Keratinocyte (primary cell): ENCODE measurements around the gene TUBGCP6. TPM values are rescaled to one million over a fixed set of nuclear protein-coding genes. Genes with fewer than 3 reads are reported as not detected.

Experiments used
- DNase-seq: peaks from one replicate; pipeline ENCODE4 v3.0.0-alpha.2; 2011; ENCODE audit warnings: low read depth, missing footprints, low spot score
- FAIRE-seq: peaks from 2 replicates; lab custom pipeline; 2011; peaks lifted over from hg19 to GRCh38; lab: Jason Lieb, UNC
- H2AFZ ChIP-seq: 2 replicates; pipeline ENCODE4 v1.6.0; 2012; ENCODE audit warnings: low read length, control low read depth, inconsistent platforms; ENCODE audit not compliant: control insufficient read depth
- H3K27ac ChIP-seq: 2 replicates; pipeline ENCODE4 v1.5.1; 2011; ENCODE audit warnings: low read length; ENCODE audit not compliant: control insufficient read depth, insufficient read depth
- H3K27me3 ChIP-seq: 3 replicates; pipeline ENCODE4 v1.6.0; 2011; ENCODE audit warnings: low read length; ENCODE audit not compliant: control insufficient read depth, insufficient read depth; ENCODE audit errors: extremely low read depth
- H3K36me3 ChIP-seq, 2 experiments: 2 replicates in 1 of 2; 3 replicates in 1 of 2; pipeline ENCODE4 v1.5.1; 2011; ENCODE audit warnings: low read length in 2 of 2, mild to moderate bottlenecking in 1 of 2; ENCODE audit not compliant: control insufficient read depth in 2 of 2, insufficient read depth in 2 of 2; ENCODE audit errors: extremely low read depth in 1 of 2
- H3K4me1 ChIP-seq: 3 replicates; pipeline ENCODE4 v1.5.1; 2011; ENCODE audit warnings: low read length; ENCODE audit not compliant: control insufficient read depth, insufficient read depth; ENCODE audit errors: extremely low read depth
- H3K4me2 ChIP-seq: 3 replicates; pipeline ENCODE4 v1.6.0; 2011; ENCODE audit warnings: low read depth, low read length; ENCODE audit not compliant: control insufficient read depth, insufficient read depth; ENCODE audit errors: extremely low read depth
- H3K4me3 ChIP-seq, 3 experiments: fragments of 200-600 bp in 1 of 3; sonication (generic) in 1 of 3; 2 replicates in 2 of 3; 3 replicates in 1 of 3; pipeline ENCODE4 v1.5.1; 2011 to 2016; ENCODE audit warnings: low read length in 3 of 3, mild to moderate bottlenecking in 3 of 3, control low read depth in 2 of 3, inconsistent platforms in 1 of 3, low read depth in 1 of 3, mixed read lengths in 1 of 3, mixed run types in 1 of 3, moderate library complexity in 1 of 3; ENCODE audit not compliant: control insufficient read depth in 2 of 3, insufficient read depth in 2 of 3; ENCODE audit errors: extremely low read depth in 1 of 3
- H3K79me2 ChIP-seq: 2 replicates; pipeline ENCODE4 v1.6.0; 2012; ENCODE audit warnings: low read length; ENCODE audit not compliant: control insufficient read depth, insufficient read depth
- H3K9ac ChIP-seq: 3 replicates; pipeline ENCODE4 v1.6.0; 2011; ENCODE audit warnings: low read length; ENCODE audit not compliant: control insufficient read depth, insufficient read depth; ENCODE audit errors: extremely low read depth
- H3K9me1 ChIP-seq: 3 replicates; pipeline ENCODE4 v1.6.0; 2011; ENCODE audit warnings: low read length; ENCODE audit not compliant: control insufficient read depth, insufficient read depth; ENCODE audit errors: extremely low read depth
- H3K9me3 ChIP-seq: 2 replicates; pipeline ENCODE4 v1.5.1; 2012; ENCODE audit warnings: low read depth, low read length; ENCODE audit not compliant: control insufficient read depth
- H4K20me1 ChIP-seq: 3 replicates; pipeline ENCODE4 v1.6.0; 2011; ENCODE audit warnings: low read length; ENCODE audit not compliant: control insufficient read depth, insufficient read depth; ENCODE audit errors: extremely low read depth
- EZH2 ChIP-seq: IDR thresholded peaks from one replicate; pipeline ENCODE4 v1.6.1; 2012; ENCODE audit warnings: inconsistent platforms, mild to moderate bottlenecking, low read length, moderate library complexity
- dilution Hi-C: fragments of 300-500 bp; cut with MboI; formaldehyde crosslinking; loops from one replicate; pipeline ENCODE4 v1.7.0; 2020; ENCODE audit warnings: low sequenced_read_pairs; ENCODE audit not compliant: extremely low pct_ligation_motif_present
- polyA plus RNA-seq, 5 experiments: library from polyadenylated mRNA; depleted of rRNA in 3 of 5; stranded (reverse) in 3 of 5; stranded (forward) in 1 of 5; unstranded in 1 of 5; fragments of >200 nt; gene quantifications; 1 replicate in 1 of 5; 2 replicates in 3 of 5; 3 replicates in 1 of 5; pipeline versions ENCODE4 v1.2.1 to v1.2.3, GENCODE V29; 2011 to 2012; ENCODE audit warnings: missing spikeins in 2 of 5, low read depth in 1 of 5, low replicate concordance in 1 of 5
- TF ChIP-seq, protein P1 (sequence below), 3 experiments: IDR thresholded peaks in 1 of 3; conservative IDR thresholded peaks in 1 of 3; optimal IDR thresholded peaks in 1 of 3; 2 replicates in 2 of 3; 3 replicates in 1 of 3; pipeline versions ENCODE3 to v1.5.1; 2011; ENCODE audit warnings: low read length in 3 of 3, mild to moderate bottlenecking in 3 of 3, moderate library complexity in 2 of 3, control low read depth in 1 of 3, inconsistent platforms in 1 of 3; ENCODE audit not compliant: insufficient read depth in 2 of 3; ENCODE audit errors: extremely low read depth in 1 of 3

TUBGCP6 gene
- polyA plus RNA-seq, 1 donor (not counting 4 experiments of a cell fraction or from before 2014, with no cell fraction given), result 10.1 TPM

DNA sequence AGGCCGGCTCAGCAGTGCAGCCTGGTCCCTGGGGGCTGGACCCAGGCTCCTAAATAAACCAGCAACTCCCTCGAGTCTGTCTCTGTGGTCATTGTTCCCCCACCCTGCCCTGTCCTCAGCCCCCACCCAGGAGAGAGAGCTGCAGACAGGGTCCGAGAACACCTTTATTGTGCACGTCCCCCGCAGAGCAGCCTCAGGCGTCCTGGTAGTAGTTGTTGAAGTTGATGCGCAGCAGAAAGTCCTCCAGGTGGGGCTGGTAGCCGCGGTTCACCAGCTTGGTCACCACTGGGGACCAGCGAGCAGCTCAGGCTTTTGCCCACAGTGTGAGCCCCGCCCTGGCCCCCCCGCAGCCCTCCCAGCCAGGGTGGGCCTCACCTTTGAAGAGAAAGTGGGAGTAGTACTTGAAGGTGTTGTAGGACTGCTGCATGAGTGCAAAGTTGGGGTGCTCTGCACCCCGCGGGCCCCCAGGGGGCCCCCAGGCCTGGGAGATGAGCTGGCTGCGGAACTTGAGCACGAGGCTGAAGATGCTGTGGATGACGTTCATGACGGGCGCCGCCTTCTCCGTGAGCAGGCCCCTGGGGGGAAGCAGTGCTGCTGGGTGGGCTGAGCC, 27.2 kb downstream of the TUBGCP6 start:
- TF ChIP-seq, protein P1, sequence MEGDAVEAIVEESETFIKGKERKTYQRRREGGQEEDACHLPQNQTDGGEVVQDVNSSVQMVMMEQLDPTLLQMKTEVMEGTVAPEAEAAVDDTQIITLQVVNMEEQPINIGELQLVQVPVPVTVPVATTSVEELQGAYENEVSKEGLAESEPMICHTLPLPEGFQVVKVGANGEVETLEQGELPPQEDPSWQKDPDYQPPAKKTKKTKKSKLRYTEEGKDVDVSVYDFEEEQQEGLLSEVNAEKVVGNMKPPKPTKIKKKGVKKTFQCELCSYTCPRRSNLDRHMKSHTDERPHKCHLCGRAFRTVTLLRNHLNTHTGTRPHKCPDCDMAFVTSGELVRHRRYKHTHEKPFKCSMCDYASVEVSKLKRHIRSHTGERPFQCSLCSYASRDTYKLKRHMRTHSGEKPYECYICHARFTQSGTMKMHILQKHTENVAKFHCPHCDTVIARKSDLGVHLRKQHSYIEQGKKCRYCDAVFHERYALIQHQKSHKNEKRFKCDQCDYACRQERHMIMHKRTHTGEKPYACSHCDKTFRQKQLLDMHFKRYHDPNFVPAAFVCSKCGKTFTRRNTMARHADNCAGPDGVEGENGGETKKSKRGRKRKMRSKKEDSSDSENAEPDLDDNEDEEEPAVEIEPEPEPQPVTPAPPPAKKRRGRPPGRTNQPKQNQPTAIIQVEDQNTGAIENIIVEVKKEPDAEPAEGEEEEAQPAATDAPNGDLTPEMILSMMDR (optimal IDR thresholded peaks at IDR 0.05 in 1 of 3, IDR thresholded peaks at IDR 0.05 in 1 of 3, conservative IDR thresholded peaks at IDR 0.05 in 1 of 3; ENCODE audit: extremely low read depth in 1 of 3, insufficient read depth in 2 of 3, low read length in 3 of 3), result no peak
- no peak for TF ChIP-seq EZH2
- Histone ChIP-seq H4K20me1 (no peaks in the 10 kb centered on the region), H2AFZ (no peak overlapping the region), H3K27me3 (no peaks in the 10 kb centered on the region), H3K9me3 (no peaks in the 10 kb centered on the region), H3K27ac (no peak overlapping the region), H3K4me3 (no peak overlapping the region), H3K9ac (no peak overlapping the region), H3K4me1 (no peaks in the 10 kb centered on the region), H3K4me2 (no peak overlapping the region), H3K36me3 (peaks cover 26 to 54% of the 10 kb centered on the region in 2 experiments), H3K9me1 (no peaks in the 10 kb centered on the region), H3K79me2 (peaks cover 19% of the 10 kb centered on the region)
- DNase-seq (no peak), FAIRE-seq (no peak)
- dilution Hi-C loops, result no loop called here

DNA sequence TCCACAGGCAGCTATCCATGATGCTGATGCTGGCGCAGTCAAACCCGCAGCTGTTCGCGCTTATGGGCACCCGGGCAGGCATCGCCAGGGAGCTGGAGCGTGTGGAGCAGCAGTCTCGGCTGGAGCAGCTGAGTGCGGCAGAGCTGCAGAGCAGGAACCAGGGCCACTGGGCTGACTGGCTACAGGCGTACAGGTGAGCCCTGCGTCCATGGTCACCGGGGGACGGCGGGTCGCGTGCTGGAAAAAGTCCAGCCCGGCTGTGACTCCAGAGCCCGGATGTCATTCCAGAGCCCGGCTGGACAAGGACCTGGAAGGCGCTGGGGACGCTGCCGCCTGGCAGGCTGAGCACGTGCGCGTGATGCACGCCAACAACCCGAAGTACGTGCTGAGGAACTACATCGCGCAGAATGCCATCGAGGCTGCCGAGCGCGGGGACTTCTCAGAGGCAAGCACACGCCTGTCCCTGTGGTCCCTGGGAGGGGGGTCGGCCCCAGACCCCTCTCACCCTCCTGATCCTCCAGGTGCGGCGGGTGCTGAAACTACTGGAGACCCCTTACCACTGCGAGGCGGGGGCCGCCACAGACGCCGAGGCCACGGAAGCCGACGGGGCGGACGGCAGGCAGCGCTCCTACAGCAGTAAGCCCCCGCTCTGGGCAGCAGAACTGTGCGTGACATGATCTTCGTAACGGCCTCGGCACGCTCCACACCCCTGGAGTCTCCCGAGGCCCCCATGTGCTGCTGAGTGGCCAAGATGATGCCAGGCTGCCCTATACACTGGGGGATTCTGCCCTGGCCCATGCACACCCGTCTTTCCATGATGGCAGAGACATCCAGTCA, 27.9 kb downstream of the TUBGCP6 start:
- Histone ChIP-seq H2AFZ (no peak overlapping the region), H3K79me2 (peaks cover 25% of the 10 kb centered on the region), H3K9ac (no peak overlapping the region), H3K9me1 (no peaks in the 10 kb centered on the region), H3K27me3 (no peaks in the 10 kb centered on the region), H3K4me2 (no peak overlapping the region), H3K4me1 (no peaks in the 10 kb centered on the region), H3K9me3 (no peaks in the 10 kb centered on the region), H3K36me3 (peaks cover 28 to 52% of the 10 kb centered on the region in 2 experiments), H3K27ac (no peak overlapping the region), H3K4me3 (no peak overlapping the region), H4K20me1 (no peaks in the 10 kb centered on the region)
- dilution Hi-C loops, result no loop called here
- TF ChIP-seq EZH2, result no peak
- TF ChIP-seq, protein P1 (optimal IDR thresholded peaks at IDR 0.05 in 1 of 3, IDR thresholded peaks at IDR 0.05 in 1 of 3, conservative IDR thresholded peaks at IDR 0.05 in 1 of 3; ENCODE audit: extremely low read depth in 1 of 3, insufficient read depth in 2 of 3, low read length in 3 of 3), result no peak
- FAIRE-seq (no peak), DNase-seq (no peak)
